Measurements from ENCODE around the gene ST8SIA5.

The ST8SIA5 gene

DNA sequence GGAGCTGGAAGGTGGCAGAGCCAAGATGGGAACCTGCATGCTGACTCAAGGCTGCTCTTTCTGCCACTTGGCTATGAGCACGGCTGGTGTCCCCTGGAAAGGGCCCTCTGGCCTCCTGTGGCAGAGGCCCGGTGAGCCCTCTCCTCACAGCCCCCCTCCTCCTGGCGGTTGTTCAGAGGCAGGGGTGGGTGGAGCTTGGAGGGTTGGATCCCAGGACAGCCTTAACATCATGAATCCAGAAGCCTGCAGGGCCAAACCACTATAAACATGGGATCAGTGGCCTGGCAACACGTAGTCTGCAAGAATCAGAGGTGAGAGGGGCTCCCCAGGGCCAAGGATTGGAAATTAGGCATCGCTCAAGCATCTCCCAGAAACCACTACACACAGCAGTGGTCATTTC lies 51.3 kb downstream of the ST8SIA5 start:
- no peak for DNase-seq

DNA sequence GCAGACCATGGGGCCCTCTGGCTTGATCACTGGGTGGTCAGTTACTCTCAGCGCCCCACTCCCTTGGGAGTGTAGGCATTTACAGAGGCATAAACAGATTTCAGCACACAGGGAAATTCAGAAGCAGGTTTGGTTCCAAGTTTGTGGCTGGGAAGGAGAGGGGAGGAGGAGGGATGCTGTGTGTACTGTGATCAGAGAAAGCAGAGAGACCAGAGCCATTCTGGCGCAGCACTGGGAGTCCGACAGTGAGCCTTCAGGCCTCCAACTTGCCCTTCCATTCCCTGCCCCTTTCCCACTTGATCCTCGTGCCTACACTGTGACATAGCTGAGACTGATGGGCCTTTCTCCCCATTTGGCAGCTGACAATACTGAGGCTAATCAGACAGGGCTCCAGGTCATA lies 52.0 kb downstream of the ST8SIA5 start:
- no peak for DNase-seq

DNA sequence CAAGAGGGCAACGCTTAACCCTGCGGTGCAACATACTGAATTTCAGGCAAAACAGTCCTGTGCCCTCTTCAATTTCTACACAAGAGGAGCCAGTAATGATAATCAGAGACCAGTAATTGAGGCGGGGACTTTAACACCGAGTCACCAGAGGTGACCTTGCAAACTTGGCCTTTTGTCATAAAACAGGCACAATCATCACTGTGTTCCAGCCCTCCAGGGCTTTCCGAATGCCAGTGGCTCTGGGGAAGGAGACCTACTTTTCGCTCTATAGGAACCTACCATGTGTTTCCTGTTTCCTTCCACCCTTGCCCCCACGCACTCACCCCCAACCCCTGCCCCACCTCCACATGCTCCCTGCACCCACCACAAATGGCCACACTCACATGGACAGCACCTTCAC lies 52.7 kb downstream of the ST8SIA5 start:
- DNase-seq, result no peak

DNA sequence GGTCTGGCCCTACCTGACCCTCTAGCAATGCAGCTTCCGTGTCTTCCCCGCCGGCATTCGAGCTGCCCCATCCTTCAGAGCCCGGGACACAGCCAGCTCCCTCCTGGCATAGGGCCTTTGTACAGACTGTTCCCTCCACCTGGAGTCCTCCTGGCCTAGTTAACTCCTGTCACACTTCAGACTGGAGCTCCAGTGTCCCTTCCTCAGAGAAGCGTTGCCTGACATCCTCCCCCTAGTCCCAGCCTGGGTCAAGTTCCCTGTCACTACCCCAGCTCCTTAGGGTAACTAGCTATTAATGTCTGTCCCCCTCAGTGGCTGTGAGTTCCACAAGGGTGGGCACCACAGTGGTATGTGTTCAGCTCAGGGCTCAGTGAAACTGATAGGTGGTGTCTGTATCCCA lies 54.4 kb downstream of the ST8SIA5 start:
- no peak for DNase-seq

DNA sequence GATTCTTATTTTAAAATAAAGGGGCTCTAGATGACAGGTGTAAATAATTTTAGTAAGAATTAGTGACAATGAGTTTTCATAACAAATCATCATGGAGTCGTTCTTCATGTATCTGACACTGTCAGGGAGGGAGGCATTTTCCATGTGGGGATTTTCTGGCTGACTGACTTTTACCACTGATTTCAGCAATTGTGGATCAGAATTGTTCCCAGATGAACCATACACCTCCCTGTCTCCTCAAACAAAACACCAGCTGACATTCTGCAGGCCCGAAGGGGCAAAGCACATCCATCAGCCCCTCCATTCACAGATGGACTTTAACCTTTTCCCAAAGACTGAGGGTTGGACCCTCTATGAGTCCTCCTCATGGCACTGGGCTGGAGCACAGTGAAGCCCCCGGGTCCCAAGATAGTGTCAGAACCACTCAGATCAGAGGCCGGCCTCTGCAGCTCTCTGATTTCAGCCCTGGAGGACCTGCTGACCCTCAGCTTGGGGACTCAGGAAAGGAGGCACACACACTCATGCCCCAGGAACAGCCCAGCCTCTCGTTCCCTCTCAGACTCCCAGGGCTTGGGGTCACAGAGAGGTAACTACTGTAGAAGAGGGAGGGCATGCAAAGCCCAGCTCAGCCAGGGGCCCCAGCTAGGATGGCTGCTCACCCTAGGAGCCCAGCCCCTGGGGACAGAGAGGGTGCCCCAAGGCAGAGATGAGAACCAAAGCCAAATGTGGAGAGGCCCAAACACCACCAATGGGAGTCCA lies 56.6 kb downstream of the ST8SIA5 start:
- no peak for DNase-seq

DNA sequence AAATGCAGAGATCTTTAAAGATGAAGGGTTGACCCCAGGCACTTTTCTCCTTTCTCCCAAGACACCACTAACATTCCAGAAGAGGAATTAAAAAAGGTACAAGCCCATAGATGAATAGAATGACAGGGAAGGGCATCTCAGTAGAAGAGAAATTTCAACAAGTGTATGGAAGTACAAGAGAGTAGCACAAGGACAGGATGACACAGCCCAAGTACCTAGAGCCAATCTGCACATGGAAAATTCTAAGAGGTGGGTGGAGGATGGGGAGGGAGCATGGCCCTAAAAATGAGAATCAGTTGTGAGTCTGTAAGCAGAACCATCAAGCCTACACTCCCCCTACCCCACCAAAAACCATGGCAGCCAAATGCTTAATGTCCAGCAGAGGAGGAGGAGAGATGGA lies 60.2 kb downstream of the ST8SIA5 start:
- no peak for DNase-seq

DNA sequence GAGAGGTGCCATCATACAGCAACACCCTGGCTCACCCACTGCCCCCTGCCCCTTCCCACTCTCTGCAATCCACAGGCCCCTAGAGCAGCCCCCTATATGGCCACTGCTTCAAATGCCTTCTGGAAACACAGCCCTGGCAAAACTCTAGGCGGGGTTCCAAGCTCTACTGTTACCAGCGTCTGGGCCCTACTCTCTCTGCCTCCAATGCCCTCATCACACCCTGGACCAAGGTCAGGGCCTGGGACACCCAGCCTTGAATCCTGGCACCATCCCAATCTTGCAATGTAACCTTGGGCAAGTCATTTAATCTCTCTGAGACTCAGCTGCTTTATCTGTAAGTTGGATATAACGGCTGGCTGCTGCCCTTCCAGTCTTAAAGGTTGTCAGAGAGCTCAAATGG lies 60.6 kb downstream of the ST8SIA5 start:
- DNase-seq, result no peak

DNA sequence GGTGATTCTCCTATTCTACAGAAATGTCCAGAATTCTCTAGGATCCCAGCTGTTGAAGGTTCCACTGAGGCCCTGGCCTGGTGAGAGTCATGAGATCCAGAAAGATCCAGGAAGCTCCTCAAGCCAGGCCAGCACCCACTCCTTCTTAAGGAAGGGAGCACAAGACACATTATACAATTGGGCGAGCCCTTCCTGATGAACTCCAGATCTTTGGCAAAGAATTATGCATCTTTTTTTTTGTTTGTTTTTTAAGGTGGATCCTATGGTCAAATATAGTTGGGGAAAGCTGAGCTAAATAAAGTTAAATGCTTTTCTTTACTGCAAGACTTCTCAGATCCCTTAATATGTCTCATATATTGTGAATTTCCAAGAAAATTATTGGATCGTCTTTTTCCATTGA lies 62.9 kb downstream of the ST8SIA5 start:
- no peak for DNase-seq

DNA sequence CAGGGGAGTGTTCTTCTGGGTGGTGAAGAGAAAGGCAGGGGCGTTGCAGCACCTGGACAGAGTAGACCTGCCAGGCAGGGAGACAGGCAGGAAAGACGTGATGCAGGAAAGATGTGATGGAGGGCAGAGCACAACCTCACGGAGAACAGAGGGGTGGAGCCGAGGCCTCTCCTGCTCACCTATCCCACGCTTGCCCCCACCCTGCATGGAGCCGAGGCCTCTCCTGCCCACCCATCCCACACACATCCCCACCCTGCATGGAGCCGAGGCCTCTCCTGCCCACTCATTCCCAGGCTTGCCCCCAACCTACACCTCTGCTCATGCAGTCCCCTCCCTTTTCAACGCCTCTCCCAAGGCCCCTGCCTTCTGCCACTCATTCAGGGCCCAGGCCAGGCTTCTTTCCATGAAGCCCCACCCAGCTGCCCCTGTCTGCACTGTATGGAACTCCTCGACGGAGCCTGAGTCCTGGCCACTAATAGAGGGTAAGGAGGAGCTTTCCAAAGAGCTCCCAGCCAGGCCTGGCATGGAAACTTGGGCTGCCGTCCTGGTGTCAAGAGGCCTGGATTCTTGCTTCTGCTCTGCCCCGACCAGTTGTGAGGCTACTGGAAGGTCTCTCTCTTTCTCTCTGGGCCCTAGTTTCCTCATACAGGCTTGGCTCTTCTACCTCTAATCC lies 67.9 kb downstream of the ST8SIA5 start:
- DNase-seq, result no peak

DNA sequence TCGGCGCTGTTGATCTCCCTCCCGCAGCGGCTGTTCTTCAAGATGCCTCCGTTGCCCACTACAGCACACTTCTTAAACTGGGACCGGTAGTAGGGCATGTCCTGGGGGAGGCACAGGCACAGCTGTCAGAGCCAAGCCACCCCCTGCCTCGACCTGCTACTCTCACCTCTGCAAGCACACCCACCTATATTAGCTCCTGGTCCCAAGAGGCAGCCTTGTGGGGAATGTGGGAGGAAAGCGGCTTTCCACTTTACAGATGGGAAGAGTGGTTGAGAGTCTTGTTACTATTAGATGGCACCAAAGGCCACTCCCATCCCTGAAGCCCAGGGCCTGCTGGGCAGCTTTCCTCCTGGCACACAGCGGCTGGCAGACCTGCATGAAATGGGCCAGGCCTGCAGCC lies 70.7 kb downstream of the ST8SIA5 start:
- no peak for DNase-seq

DNA sequence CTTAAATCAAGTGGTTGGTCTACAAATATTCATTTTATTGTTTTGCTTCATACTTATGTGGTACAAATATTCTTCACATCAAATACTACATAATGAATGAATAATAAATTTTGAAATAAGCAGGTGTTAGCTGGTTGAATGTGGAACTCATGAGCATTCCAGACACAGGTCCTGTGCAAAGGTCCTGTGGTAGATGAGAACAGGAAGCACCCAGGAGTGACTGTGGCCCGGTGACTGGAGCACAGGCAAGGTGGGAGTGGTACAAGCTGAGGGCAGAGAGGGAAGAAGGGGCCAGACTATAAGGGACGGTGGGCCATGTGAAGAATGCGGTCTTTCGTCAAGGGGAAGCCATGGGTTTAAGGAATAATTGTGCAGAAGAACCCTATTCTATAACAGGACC lies 73.6 kb downstream of the ST8SIA5 start:
- no peak for DNase-seq

DNA sequence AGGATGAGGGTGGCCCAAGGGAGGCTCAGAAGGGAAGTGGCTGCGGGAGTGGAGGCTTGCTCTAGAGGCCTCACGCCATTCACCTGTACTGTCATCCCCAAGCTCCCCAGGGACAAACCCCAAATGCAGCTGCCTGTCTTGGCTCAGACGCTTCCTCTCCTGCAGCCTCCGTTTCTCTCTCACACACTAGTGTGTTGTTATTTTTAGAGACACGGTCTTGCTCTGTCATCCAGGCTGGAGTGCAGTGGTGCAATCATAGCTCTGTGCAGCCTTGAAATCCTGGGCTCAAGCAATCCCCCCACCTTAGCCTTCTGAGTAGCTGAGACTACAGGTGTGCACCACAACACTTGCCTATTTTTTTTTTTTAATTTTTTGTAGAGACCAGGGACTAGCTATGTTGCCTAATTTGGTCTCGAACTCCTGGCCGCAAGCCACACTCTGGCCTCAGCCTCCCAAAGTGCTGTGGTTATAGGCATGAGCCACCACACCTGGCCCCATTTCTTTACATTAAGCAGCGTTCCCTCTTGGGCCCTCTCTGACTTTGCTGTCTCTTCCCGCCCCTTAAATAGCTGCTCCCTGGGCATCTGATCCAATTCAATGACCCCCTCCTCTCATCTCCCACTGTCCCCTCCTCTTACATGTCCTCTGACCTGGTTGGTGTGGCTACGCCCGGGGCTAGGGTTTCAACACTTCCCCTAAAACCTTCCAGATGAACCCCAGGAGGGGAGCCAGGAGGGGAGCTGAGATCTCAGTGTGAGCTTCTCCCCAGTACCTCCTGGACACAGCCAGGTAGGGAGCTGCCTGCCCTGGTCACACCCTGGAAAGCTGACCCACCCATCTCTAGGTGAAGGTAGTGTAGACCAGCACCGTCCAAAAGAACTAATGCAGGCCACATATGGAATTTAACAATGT lies 75.8 kb downstream of the ST8SIA5 start:
- no peak for DNase-seq

DNA sequence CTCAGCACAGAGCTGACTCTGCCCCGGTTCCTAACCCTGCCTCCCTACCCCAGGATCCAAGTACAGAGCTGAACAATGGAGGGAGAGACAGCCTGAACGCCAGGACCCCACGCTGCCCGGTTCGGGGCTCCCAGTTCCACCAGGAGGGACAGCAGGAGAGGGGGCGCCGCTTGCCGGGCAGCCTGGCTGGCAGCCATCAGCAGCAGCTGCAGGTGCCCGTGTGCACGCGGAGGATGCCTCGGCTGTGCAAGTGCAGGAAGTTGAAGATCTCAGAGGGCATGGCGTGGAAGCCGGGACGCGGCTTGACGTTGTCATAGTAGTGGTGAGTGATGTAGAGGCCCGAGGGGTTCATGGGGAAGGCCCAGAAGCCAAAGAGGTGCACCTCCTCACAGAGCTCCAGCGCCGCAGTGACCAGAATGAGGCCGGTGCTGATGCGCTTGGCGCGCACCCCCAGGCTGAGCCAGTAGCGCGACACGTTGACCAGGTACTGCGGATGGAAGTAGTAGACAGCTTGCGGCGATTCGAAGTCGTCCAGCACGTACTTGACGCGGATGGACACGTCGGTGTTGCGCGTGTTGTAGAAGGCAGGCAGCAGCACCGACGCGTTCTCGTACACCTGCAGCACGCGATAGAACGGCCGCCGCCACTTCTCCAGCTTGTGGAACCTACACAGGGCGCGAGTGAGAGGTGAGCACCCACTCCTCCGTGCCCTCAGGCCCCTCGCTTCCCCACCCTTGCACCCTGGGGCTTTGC lies 76.8 kb downstream of the ST8SIA5 start:
- no peak for DNase-seq

DNA sequence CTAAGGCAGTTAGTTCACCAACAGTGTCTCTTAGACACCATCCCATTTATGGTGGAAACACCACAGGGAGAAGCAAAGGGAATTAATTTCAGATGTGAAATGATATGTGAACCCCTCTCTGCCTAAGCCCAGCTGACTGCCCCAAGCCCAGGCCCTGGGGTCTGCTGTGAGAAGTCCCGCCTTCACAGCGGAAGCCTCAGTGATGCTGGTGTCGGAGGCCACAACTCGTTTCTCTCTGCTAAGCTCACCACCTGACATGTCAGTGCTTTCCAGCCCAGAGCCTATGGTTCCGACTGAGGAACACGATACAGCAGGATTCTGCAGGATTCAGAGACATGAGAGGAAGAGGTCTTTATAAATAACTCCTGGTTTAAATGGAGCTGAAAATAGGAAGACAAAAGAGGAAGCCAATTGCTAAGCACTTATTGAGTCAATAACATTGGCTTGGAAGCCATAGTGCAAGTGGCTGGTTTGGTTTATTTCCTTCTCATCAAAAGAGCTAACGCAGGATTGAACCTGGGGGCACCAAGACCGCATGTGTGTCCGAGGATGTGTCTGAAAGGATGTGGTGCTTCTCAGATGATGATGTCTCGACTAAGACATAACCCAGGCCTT lies 78.0 kb downstream of the ST8SIA5 start:
- DNase-seq, result no peak

DNA sequence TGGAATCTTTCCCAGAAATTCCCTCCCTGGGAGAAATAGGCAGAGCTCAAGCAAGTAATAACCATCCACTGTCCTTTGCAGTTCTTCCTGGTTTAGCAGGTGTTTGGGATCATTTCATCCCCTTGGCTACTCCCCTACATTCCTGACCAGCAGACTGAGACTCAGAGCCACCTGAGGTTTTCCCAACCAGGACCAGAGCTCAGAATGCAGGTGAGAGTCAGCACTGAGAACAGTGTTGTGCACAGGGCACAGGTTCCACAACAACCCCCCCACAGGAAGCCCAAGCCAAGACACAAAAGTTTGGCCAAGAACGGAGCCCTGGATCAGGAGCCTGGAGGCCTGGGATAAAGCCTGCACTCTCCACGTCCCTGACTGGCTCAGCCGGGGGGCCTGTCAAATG lies 78.8 kb downstream of the ST8SIA5 start:
- no peak for DNase-seq

DNA sequence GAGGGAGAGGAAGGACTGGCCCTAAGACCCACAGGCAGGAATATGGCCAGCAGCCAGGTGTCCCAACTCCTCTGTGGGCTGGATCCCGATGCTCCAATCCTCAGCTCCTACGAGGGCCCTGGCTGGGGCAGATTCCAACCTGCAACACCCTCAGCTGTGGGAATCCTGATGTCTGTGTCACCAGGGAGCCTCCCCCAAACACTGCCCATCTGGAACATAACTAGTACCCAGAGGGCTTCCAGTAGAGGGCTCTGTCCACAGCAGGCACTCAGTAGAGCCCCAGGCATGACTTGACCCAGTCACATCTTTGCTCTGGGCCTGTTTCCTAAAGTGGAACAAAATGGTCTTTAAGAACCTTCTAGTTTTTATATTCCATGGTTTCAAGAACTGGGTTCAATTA lies 79.2 kb downstream of the ST8SIA5 start:
- DNase-seq, result no peak

DNA sequence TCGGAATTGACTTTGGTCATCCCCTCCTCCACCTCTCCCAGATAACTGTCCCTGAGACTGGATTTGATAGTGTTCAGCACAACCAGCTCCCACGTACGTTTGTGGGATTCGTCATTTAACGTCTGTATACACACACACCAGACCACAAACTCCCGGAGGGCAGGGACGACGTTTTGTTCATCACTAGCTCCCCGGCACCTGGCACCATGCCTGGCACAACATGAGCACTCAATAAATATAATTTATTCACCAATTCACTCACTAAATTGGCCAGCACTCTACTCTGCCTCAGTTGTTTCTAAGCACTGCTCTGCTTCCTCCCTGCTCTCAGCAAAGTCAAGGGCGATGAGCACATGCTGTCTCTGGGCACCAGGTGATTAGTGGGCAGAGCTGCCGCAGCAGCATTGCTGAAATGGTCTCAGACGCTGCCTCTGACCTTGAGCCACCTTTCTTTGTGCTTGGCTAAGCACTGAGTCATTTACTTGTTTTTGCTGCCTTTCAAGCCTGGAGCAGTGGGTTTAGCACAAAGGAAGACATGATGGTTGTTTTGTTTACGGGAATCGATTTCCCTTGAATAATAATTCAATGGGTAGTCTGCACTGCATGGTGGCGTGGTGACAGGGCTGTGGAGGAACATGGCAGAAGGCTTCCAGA lies 80.5 kb downstream of the ST8SIA5 start:
- no peak for DNase-seq

DNA sequence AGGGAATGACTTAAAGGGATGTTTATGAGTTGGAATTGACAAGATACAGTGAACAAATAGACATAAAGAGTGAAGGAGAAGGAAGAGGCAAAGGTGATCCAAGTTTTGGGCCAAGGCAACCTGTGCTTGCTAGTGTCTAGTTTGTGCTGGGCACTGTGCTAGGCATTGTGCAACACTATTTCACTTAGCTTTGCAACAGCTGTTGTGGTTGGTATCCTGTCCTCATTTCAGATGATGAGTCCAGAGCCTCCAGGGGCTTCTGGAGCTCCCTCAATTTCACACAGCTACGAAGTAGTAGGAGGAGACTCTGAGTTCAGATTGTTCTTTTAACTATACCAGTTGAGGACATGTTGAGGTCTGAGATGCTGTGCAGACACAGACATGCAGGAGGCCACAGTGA lies 81.7 kb downstream of the ST8SIA5 start:
- DNase-seq, result no peak

DNA sequence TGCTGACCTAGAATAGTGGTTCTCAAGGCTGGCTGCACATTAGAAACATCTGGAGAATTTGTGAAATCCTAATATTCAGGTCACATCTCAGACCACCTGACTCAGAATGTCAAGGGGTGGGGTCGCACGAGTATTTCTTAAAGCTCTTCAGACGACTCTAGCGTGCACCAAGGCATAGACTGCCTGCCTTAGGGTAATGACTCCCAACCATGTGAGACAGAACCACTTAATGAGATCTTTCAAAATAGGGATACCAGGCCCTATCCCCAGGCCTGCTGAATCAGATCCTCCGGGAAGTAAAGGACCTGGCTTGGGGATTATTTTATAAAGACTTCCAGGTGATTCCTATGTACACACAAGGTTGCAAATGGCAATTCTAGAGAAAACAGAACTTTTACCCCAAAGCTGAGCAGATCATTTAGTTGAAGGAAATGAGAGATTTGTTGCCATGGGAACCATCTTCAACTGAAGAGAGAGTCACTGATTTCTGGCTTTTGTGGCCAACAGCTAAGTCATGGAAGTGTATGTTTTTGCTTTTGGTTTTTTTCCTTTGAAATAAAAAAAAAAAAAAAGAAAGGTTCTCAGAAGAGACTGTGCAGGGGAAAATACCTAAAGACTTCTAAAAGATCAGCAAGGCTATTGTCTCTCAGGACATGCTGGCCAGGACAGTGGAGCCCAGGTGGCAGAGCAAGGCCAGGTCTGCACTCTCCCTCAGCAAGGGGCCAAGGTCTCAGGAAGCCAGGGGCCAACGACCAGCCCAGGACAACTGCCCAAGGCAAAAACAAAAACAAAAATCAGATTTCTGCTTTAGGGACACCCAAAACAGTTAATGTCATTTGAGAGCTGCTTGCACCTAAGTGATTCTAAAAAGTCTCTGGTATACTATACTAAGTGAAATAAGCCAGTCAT lies 84.5 kb downstream of the ST8SIA5 start:
- DNase-seq, result peak; percentile 44

DNA sequence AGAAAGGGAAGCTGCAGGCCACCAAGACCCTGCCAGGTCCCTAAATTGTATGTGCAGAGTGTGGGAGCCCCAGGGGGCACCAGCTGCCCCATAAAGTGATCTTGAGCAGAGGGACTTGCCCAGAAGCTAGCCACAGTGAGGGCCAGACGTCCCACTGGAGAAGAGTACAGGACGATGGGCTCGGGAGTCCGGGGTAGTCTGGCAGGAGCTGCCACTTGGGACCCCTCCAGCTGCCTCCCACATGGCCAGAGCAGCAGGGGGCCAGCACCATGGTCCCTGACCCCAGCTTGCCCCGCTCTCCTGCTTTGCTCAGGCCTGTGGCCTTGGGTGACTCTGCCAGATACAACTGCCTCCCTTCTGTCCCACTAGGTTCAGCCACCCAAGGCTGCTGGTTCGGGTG lies 88.2 kb downstream of the ST8SIA5 start:
- DNase-seq, result no peak

DNA sequence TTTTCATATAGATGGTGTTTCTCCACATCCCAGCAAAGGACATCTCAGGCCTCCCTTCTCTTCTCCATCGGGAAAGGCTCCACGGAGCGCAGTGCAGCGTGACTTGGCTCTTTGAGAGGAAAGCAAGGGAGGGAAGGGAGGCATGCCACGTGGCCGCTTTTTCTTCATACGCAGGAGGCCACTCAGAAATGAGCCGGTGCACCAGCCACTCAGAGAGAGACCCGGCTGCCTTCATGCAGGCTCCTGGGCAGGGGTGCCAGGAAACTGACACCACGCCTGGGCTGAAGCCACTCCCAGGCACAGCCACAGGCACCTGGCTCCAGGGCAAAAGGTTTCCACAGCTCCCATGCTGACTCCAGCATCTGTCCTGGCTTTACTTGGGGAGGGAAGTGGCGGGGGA lies 88.7 kb downstream of the ST8SIA5 start:
- DNase-seq, result no peak
